GM10266 (cell line): ENCODE measurements around the gene PKNOX1.
"Not testable (repeated sequence)": the region's sequence is repeated elsewhere in the genome, so short reads cannot be mapped to it uniquely, and the experiment has no call there.

Source experiments
- DNase-seq: peaks from one replicate; pipeline ENCODE4 v3.0.0; 2012; ENCODE audit errors: extremely low spot score
- CTCF ChIP-seq: IDR thresholded peaks from 2 replicates; pipeline ENCODE4 v1.5.1; 2012; ENCODE audit warnings: mild to moderate bottlenecking, low read depth; ENCODE audit not compliant: control insufficient read depth, insufficient read depth; ENCODE audit errors: missing control alignments

The PKNOX1 gene

GRCh38 chr21:42959728-42960127 is 14.6 kb upstream of the PKNOX1 start:
- no peak for TF ChIP-seq CTCF
- DNase-seq = no peak

GRCh38 chr21:42962380-42963007 is 11.9 kb upstream of the PKNOX1 start:
- TF ChIP-seq CTCF = no peak
- DNase-seq = no peak

- TF ChIP-seq CTCF = no peak
- no peak for DNase-seq
These were observed 10.3 kb upstream of the PKNOX1 start for GRCh38 chr21:42964086-42964485.

- no peak for TF ChIP-seq CTCF
- no peak for DNase-seq
These were observed 9.7 kb upstream of the PKNOX1 start for GRCh38 chr21:42964546-42965210.

- no peak for TF ChIP-seq CTCF
These were observed 9.2 kb upstream of the PKNOX1 start for GRCh38 chr21:42965211-42965560.

GRCh38 chr21:42967616-42968015 is 6.7 kb upstream of the PKNOX1 start:
- DNase-seq = not testable (repeated sequence)

More at GRCh38 chr21:42965211-42965560, 9.2 kb upstream of the PKNOX1 start:
- DNase-seq = no peak

- no peak for DNase-seq
- TF ChIP-seq CTCF = no peak
These were observed 5.2 kb upstream of the PKNOX1 start for GRCh38 chr21:42969193-42969600.

- TF ChIP-seq CTCF = no peak
These were observed 3.3 kb upstream of the PKNOX1 start for GRCh38 chr21:42970946-42971653.

More at GRCh38 chr21:42970946-42971653, 3.3 kb upstream of the PKNOX1 start:
- no peak for DNase-seq
